H1 (cell line): Measurements from ENCODE around the gene MAML3. TPM values are rescaled to one million over a fixed set of nuclear protein-coding genes. Genes with fewer than 3 reads are reported as not detected.

Experiments
- CTCF ChIA-PET: fragments of 300-600 bp; sonication (Branson Sonifier 250); formaldehyde crosslinking; loops from one replicate; lab custom pipeline; 2021; ENCODE audit not compliant: partially characterized antibody; lab: Charles Lee
- POLR2A ChIA-PET: fragments of 300-600 bp; sonication (Branson Sonifier 250); formaldehyde crosslinking; loops from one replicate; lab custom pipeline; 2021; ENCODE audit warnings: inconsistent platforms; ENCODE audit not compliant: partially characterized antibody; lab: Charles Lee
- DNase-seq, 2 experiments: peaks; one replicate each; pipeline versions ENCODE4 v3.0.0 to v3.0.0-alpha.2; 2010 to 2022; ENCODE audit warnings: low spot score in 2 of 2, low read depth in 1 of 2, mixed read lengths in 1 of 2
- FAIRE-seq: peaks from 2 replicates; lab custom pipeline; 2011; peaks lifted over from hg19 to GRCh38; lab: Jason Lieb, UNC
- H2AFZ ChIP-seq: 2 replicates; pipeline ENCODE4 v1.8.1; 2012; ENCODE audit warnings: low read length, inconsistent platforms
- H2AK5ac ChIP-seq: 2 replicates; pipeline ENCODE4 v1.6.1; 2013; ENCODE audit warnings: low read depth, low read length
- H2BK120ac ChIP-seq: replicated peaks from 2 replicates; pipeline ENCODE3; 2013; ENCODE audit warnings: low read depth, low read length, inconsistent platforms
- H2BK12ac ChIP-seq: 2 replicates; pipeline ENCODE4 v1.6.1; 2013; ENCODE audit warnings: low read depth, low read length
- H2BK15ac ChIP-seq: 2 replicates; pipeline ENCODE4 v1.6.1; 2013; ENCODE audit warnings: low read length
- H2BK20ac ChIP-seq: 2 replicates; pipeline ENCODE4 v1.6.1; 2013; ENCODE audit warnings: low read length
- H2BK5ac ChIP-seq: 2 replicates; pipeline ENCODE4 v1.6.1; 2013; ENCODE audit warnings: low read depth, low read length
- H3K14ac ChIP-seq: 2 replicates; pipeline ENCODE4 v1.6.1; 2013; ENCODE audit warnings: inconsistent platforms; ENCODE audit not compliant: insufficient read length
- H3K18ac ChIP-seq: 2 replicates; pipeline ENCODE4 v1.6.1; 2013; ENCODE audit warnings: low read length; ENCODE audit errors: extremely low read depth
- H3K23ac ChIP-seq: 2 replicates; pipeline ENCODE4 v1.6.1; 2013; ENCODE audit warnings: inconsistent platforms; ENCODE audit not compliant: insufficient read length
- H3K23me2 ChIP-seq: 2 replicates; pipeline ENCODE4 v1.6.1; 2013; ENCODE audit warnings: low read depth, low read length
- H3K27ac ChIP-seq: 2 replicates; pipeline ENCODE4 v1.6.1; 2011; ENCODE audit warnings: low read depth, low read length, inconsistent platforms
- H3K27me3 ChIP-seq, 4 experiments: replicated peaks in 1 of 4; 1 replicate in 1 of 4; 2 replicates in 3 of 4; pipeline versions ENCODE4 v1.6.1 to v1.8.1; 2011 to 2013; ENCODE audit warnings: low read length in 3 of 4, mild to moderate bottlenecking in 3 of 4, inconsistent platforms in 2 of 4, mixed read lengths in 2 of 4, moderate library complexity in 1 of 4; ENCODE audit not compliant: control insufficient read depth in 3 of 4, insufficient read depth in 3 of 4; ENCODE audit errors: extremely low read depth in 1 of 4
- H3K36me3 ChIP-seq, 4 experiments: 2 replicates each; pipeline versions ENCODE4 v1.6.1 to v1.8.1; 2011 to 2013; ENCODE audit warnings: mild to moderate bottlenecking in 4 of 4, low read length in 3 of 4, moderate library complexity in 2 of 4, control low read depth in 1 of 4, inconsistent platforms in 1 of 4; ENCODE audit not compliant: insufficient read depth in 4 of 4, control insufficient read depth in 2 of 4
- H3K4ac ChIP-seq: replicated peaks from 2 replicates; pipeline ENCODE3; 2013; ENCODE audit warnings: low read length, low read depth, mixed read lengths, inconsistent platforms; ENCODE audit not compliant: insufficient read length
- H3K4me1 ChIP-seq, 4 experiments: replicated peaks in 1 of 4; 1 replicate in 1 of 4; 2 replicates in 3 of 4; pipeline versions ENCODE4 v1.6.1 to v1.8.1; 2011 to 2013; ENCODE audit warnings: low read length in 3 of 4, inconsistent platforms in 2 of 4, mixed read lengths in 1 of 4; ENCODE audit not compliant: insufficient read depth in 4 of 4, control insufficient read depth in 3 of 4
- H3K4me2 ChIP-seq, 2 experiments: 2 replicates each; pipeline versions ENCODE4 v1.6.1 to v1.8.1; 2011 to 2013; ENCODE audit warnings: low read depth in 2 of 2, low read length in 2 of 2, control low read depth in 1 of 2, inconsistent platforms in 1 of 2, mild to moderate bottlenecking in 1 of 2; ENCODE audit not compliant: insufficient read depth in 1 of 2
- H3K4me3 ChIP-seq, 4 experiments: fragments of 200-600, 300-600 bp in 1 of 4; sonication (generic), shearing (Covaris generic), sonication (Bioruptor Twin) in 1 of 4; 2 replicates each; pipeline versions ENCODE4 v1.5.1 to v1.8.1; 2011 to 2016; ENCODE audit warnings: low read length in 4 of 4, low read depth in 3 of 4, control low read depth in 2 of 4, inconsistent platforms in 2 of 4, mild to moderate bottlenecking in 2 of 4, mixed read lengths in 1 of 4, moderate library complexity in 1 of 4; ENCODE audit not compliant: insufficient read depth in 2 of 4; ENCODE audit errors: extremely low read depth in 1 of 4
- H3K56ac ChIP-seq: replicated peaks from 2 replicates; pipeline ENCODE3; 2013; ENCODE audit warnings: low read depth, mild to moderate bottlenecking, mixed read lengths, low read length, inconsistent platforms; ENCODE audit not compliant: insufficient read length
- H3K79me1 ChIP-seq: 2 replicates; pipeline ENCODE4 v1.6.1; 2013; ENCODE audit warnings: low read depth, low read length, control low read depth
- H3K79me2 ChIP-seq, 2 experiments: 2 replicates each; pipeline versions ENCODE4 v1.6.1 to v1.8.1; 2012 to 2013; ENCODE audit warnings: low read length in 2 of 2, mild to moderate bottlenecking in 2 of 2, inconsistent platforms in 1 of 2; ENCODE audit not compliant: insufficient read depth in 2 of 2, control insufficient read depth in 1 of 2
- H3K9ac ChIP-seq, 4 experiments: replicated peaks in 1 of 4; 1 replicate in 1 of 4; 2 replicates in 3 of 4; pipeline versions ENCODE4 v1.6.1 to v1.8.1; 2011 to 2013; ENCODE audit warnings: low read depth in 3 of 4, low read length in 3 of 4, control low read depth in 2 of 4, mild to moderate bottlenecking in 2 of 4, moderate library complexity in 2 of 4, inconsistent platforms in 1 of 4; ENCODE audit errors: extremely low read depth in 1 of 4
- H3K9me3 ChIP-seq, 2 experiments: 2 replicates each; pipeline versions ENCODE4 v1.6.1 to v1.8.1; 2012 to 2013; ENCODE audit warnings: mild to moderate bottlenecking in 2 of 2, moderate library complexity in 2 of 2, control low read depth in 1 of 2, inconsistent platforms in 1 of 2, low read depth in 1 of 2, low read length in 1 of 2, mixed read lengths in 1 of 2; ENCODE audit not compliant: insufficient read depth in 2 of 2
- H4K20me1 ChIP-seq, 2 experiments: replicated peaks in 1 of 2; 2 replicates each; pipeline versions ENCODE3 to v1.8.1; 2011 to 2013; ENCODE audit warnings: inconsistent platforms in 2 of 2, low read length in 2 of 2, mild to moderate bottlenecking in 1 of 2; ENCODE audit not compliant: insufficient read depth in 2 of 2, control insufficient read depth in 1 of 2
- H4K5ac ChIP-seq: 2 replicates; pipeline ENCODE4 v1.6.1; 2013; ENCODE audit warnings: low read length, low read depth, mixed read lengths, inconsistent platforms; ENCODE audit not compliant: insufficient read length
- H4K8ac ChIP-seq: 2 replicates; pipeline ENCODE4 v1.8.0; 2013; ENCODE audit warnings: mild to moderate bottlenecking, moderate library complexity, low read length, inconsistent platforms; ENCODE audit not compliant: insufficient read depth; ENCODE audit errors: extremely low read depth
- H4K91ac ChIP-seq: replicated peaks from 2 replicates; pipeline ENCODE3; 2013; ENCODE audit warnings: low read length, mixed read lengths, inconsistent platforms; ENCODE audit not compliant: insufficient read length
- ASH2L ChIP-seq: fragments of 200-600, 300-600 bp; sonication (generic); IDR thresholded peaks from one replicate; pipeline ENCODE4 v1.7.1; 2017; ENCODE audit warnings: low read length
- ATF3 ChIP-seq: IDR thresholded peaks from 2 replicates; pipeline ENCODE4 v1.6.1; 2011; ENCODE audit warnings: low read depth, mild to moderate bottlenecking, low read length; ENCODE audit not compliant: insufficient read depth
- CTCF ChIP-seq, 3 experiments: IDR thresholded peaks; 1 replicate in 2 of 3; 2 replicates in 1 of 3; pipeline versions ENCODE4 v1.5.1 to v1.6.1; 2011; ENCODE audit warnings: low read length in 3 of 3, mild to moderate bottlenecking in 3 of 3, inconsistent platforms in 2 of 3, low read depth in 1 of 3, moderate library complexity in 1 of 3; ENCODE audit not compliant: insufficient read depth in 1 of 3; ENCODE audit errors: control extremely low read depth in 1 of 3
- HDAC6 ChIP-seq: IDR thresholded peaks from one replicate; pipeline ENCODE4 v1.7.1; 2012; ENCODE audit warnings: low read depth, mild to moderate bottlenecking, inconsistent platforms, low read length, moderate library complexity
- MAX ChIP-seq: IDR thresholded peaks from 2 replicates; pipeline ENCODE4 v1.6.1; 2012; ENCODE audit warnings: inconsistent platforms
- POLR2AphosphoS5 ChIP-seq: IDR thresholded peaks from 2 replicates; pipeline ENCODE4 v1.6.1; 2011; ENCODE audit warnings: low read depth, low read length
- YY1 ChIP-seq: IDR thresholded peaks from 2 replicates; pipeline ENCODE4 v1.6.1; 2011; ENCODE audit warnings: low read depth, mild to moderate bottlenecking, low read length
- WGBS, 2 experiments: shearing (Covaris generic) in 1 of 2; methylation state at CpG; one replicate each; pipeline versions ENCODE4 v1.1.6 to v1.1.7; 2013 to 2015; ENCODE audit warnings: low lambda C conversion rate in 2 of 2, mixed read lengths in 2 of 2, inconsistent platforms in 1 of 2, low coverage in 1 of 2, missing lambda C conversion rate in 1 of 2; ENCODE audit not compliant: insufficient replicate concordance in 2 of 2, insufficient coverage in 1 of 2, insufficient read length in 1 of 2; ENCODE audit errors: extremely low coverage in 1 of 2, missing lambda C conversion rate in 1 of 2; 5-methylcytosine and 5-hydroxymethylcytosine counted together
- polyA plus RNA-seq, 7 experiments: library from polyadenylated mRNA; depleted of rRNA in 3 of 7; stranded (reverse) in 5 of 7; unstranded in 2 of 7; fragments of >200 nt in 5 of 7; fragments of 200-250 nt in 2 of 7; gene quantifications; 1 replicate in 5 of 7; 2 replicates in 1 of 7; 4 replicates in 1 of 7; pipeline versions ENCODE4 v1.2.1 to v1.2.3, GENCODE V29; 2011 to 2013; ENCODE audit warnings: missing spikeins in 2 of 7, mixed read lengths in 2 of 7
- total RNA-seq: library from RNA; stranded (reverse); fragmentation: NEBNext Ultra II Directional; extraction: Animal tissue kit (Norgen Biotek cat#: 25700); gene quantifications from 2 replicates; pipeline ENCODE4 v1.2.1, GENCODE V29; 2021

MAML3 gene
- total and polyA plus RNA-seq, 2 of the 8 experiments (the other 6 are each of a cell fraction or from before 2014, with no cell fraction given), result 2.1 to 5.7 TPM

GRCh38 chr4:140172960-140173359, 19.0 kb upstream of the MAML3 start:
- Histone ChIP-seq H3K4ac (no peak overlapping the region), H4K20me1 (no peaks in the 10 kb centered on the region), H3K23me2 (no peaks in the 10 kb centered on the region), H3K56ac (no peak overlapping the region), H2BK120ac (no peak overlapping the region), H3K14ac (no peak overlapping the region), H3K79me2 (no peaks in the 10 kb centered on the region), H4K8ac (no peak overlapping the region), H3K27me3 (no peaks in the 10 kb centered on the region), H3K9ac (no peak overlapping the region), H3K23ac (no peak overlapping the region), H3K4me1 (no peaks in the 10 kb centered on the region), H3K36me3 (no peaks in the 10 kb centered on the region), H2BK20ac (no peak overlapping the region), H3K27ac (no peak overlapping the region), H4K5ac (no peak overlapping the region), H2AK5ac (no peak overlapping the region), H2BK5ac (no peak overlapping the region), H3K18ac (no peak overlapping the region), H3K4me2 (no peak overlapping the region), H3K79me1 (no peaks in the 10 kb centered on the region), H3K4me3 (no peak overlapping the region), H2BK12ac (no peak overlapping the region), H3K9me3 (no peaks in the 10 kb centered on the region), H4K91ac (no peak overlapping the region), H2AFZ (no peak overlapping the region), H2BK15ac (no peak overlapping the region)
- WGBS, 2 experiments, result 94% methylated on average over 1 of the region's 1 CpG; no CpG with 5 or more reads in 1 of the 2 experiments
- DNase-seq (no peak), FAIRE-seq (no peak)
- ChIA-PET POLR2A (no interaction called here), CTCF (interaction anchor here (1.0 to 1.2 kb wide), 2 partner anchors 17 to 81 kb away, joined by 3 read pairs; no protein-coding TSS in a partner anchor)
- TF ChIP-seq POLR2AphosphoS5 (no peak), ASH2L (no peak), MAX (no peak), HDAC6 (no peak), ATF3 (no peak), YY1 (no peak), CTCF (IDR thresholded peaks at IDR 0.05; ENCODE audit: control extremely low read depth in 1 of 3, insufficient read depth in 1 of 3, low read depth in 1 of 3, low read length in 3 of 3) (no peak)
